ENCODE measurements around the gene RABEP2.

DNA sequence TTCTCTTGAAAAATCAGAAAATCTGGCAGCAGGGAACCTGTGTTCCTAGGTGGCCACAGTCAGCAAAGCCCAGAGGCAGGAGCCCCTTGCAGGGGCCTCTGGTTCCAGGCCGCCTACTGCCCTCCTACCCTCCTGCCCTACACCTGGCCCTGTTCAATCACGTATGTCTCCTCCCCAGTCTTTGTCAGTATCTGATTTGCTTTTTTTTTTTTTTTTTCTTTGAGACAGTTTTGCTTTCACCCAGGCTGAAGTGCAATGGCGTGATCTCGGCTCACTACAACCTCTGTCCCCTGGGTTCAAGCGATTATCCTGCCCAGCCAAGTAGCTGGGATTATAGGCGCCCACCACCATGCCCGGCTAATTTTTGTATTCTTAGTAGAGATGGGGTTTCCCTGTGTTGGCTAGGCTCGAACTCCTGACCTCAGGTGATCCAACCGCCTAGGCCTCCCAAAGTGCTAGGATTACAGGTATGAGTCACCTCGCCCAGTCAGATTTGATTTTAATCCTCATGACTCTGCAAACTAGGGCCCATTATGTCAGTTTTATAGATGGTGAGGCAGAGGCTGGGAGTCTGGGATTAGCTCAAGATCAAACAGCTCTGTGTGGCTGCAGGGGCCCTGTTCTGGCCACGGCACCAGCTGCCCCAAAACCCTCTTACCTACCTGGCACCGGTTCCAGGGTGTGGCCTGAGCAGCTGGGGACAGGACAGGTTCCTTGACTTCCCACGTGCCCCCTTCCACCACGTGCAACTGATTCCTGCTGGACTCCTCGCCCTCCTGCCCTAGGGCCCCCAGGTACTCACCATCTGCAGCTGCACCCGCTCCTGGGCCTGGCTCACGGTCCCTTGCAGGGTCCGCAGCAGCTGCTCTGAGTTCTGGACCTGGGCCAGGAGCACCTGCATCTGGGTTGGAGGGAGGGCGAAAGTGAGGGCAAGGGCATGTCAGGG is 14.7 kb downstream of the RABEP2 start:
- TF ChIP-seq, protein P1, sequence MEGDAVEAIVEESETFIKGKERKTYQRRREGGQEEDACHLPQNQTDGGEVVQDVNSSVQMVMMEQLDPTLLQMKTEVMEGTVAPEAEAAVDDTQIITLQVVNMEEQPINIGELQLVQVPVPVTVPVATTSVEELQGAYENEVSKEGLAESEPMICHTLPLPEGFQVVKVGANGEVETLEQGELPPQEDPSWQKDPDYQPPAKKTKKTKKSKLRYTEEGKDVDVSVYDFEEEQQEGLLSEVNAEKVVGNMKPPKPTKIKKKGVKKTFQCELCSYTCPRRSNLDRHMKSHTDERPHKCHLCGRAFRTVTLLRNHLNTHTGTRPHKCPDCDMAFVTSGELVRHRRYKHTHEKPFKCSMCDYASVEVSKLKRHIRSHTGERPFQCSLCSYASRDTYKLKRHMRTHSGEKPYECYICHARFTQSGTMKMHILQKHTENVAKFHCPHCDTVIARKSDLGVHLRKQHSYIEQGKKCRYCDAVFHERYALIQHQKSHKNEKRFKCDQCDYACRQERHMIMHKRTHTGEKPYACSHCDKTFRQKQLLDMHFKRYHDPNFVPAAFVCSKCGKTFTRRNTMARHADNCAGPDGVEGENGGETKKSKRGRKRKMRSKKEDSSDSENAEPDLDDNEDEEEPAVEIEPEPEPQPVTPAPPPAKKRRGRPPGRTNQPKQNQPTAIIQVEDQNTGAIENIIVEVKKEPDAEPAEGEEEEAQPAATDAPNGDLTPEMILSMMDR (conservative IDR thresholded peaks at IDR 0.05; ENCODE audit: low read depth, low read length) = no peak
- TF ChIP-seq EZH2 (IDR thresholded peaks at IDR 0.05; ENCODE audit: borderline replicate concordance, low read depth, low read length, poor library complexity, severe bottlenecking) = no peak
